Vagina (tissue), 2 donors: Measurements from ENCODE around the gene PCSK9.

Source experiments
- CTCF ChIP-seq, 3 experiments: fragments of 450-650 bp in 2 of 3; fragments of 200-600 bp in 1 of 3; sonication (generic) in 1 of 3; IDR thresholded peaks; one replicate each; pipeline ENCODE4 v1.5.1; 2017 to 2019; ENCODE audit warnings: antibody characterized with exemption in 3 of 3, mild to moderate bottlenecking in 2 of 3, moderate library complexity in 2 of 3
- POLR2A ChIP-seq, 2 donors: fragments of 450-650 bp; IDR thresholded peaks; one replicate each; pipeline ENCODE4 v1.6.1; 2017; ENCODE audit warnings: antibody characterized with exemption in 2 of 2, mild to moderate bottlenecking in 2 of 2, moderate library complexity in 2 of 2
- POLR2AphosphoS5 ChIP-seq, 2 donors: sonication (generic); formaldehyde crosslinking; IDR thresholded peaks; one replicate each; pipeline ENCODE4 v1.9.0; 2017; ENCODE audit warnings: antibody characterized with exemption in 2 of 2, mild to moderate bottlenecking in 2 of 2, low read depth in 1 of 2; ENCODE audit not compliant: insufficient read depth in 1 of 2

GRCh38 chr1:54997711-54997986 is 41.7 kb upstream of the PCSK9 start:
- TF ChIP-seq POLR2A (IDR thresholded peaks at IDR 0.05) (no peak), CTCF (IDR thresholded peaks at IDR 0.05) (no peak), POLR2AphosphoS5 (IDR thresholded peaks at IDR 0.05; ENCODE audit: insufficient read depth in 1 of 2, low read depth in 1 of 2) (no peak)
